Smooth muscle cell of the brain vasculature (primary cell): ENCODE data around the gene IL12RB2.

Source experiments
- DNase-seq: peaks from one replicate; pipeline ENCODE4 v3.0.0-alpha.2; 2012; ENCODE audit warnings: low read depth, low spot score

Gene IL12RB2

DNA sequence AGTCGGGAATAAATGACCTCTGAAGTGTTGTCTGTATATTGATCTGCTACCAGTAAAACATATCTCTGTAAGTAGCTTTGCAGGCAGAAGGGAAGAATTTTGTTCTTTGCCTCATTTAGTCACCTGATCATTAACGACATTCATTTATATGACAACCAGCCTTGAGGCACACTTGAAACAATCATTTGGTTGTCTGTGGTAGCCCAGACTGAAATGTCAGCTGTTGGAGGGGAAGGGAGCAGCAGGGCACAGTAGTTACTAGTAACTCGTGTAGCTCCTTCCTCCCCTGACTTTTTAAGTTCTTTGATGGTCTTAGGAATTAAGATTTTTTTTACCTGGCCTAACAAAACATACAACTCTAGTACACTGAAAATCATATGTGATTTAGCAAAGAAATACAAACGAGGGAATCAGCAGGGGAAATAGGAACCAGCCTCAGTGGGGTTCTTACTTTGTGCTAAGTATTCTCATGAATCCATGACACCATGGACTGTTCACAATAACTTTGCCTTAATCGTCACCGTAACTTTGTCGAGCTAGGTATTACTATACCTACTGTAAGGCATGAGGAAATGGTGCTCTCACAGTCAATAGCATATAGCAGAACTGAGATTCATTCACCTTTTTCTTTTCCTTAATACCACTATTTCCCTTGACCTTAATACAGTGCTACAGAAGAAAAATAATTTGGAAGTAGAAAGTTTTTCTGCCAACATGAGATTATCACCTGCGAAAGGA is 6.4 kb downstream of the IL12RB2 start:
- DNase-seq = no peak

DNA sequence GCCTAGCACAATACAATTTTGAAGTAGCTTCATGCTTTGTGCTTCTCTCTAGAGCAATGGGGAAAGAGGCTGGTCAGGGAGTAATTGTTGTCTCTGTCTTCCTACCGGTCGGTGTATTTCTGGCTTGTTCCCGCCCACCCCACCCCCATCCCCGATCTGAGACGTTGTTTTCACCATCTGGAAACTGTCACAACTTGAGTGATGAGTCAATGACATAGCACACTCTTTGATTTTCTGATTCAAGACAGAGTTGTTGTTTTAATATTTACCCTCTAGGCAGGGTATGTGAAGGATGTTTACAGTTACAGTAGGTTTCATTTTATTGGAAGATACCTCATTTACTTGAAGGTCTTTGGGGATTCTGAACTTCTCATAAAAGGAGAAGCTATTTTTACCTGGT is 7.0 kb downstream of the IL12RB2 start:
- no peak for DNase-seq

DNA sequence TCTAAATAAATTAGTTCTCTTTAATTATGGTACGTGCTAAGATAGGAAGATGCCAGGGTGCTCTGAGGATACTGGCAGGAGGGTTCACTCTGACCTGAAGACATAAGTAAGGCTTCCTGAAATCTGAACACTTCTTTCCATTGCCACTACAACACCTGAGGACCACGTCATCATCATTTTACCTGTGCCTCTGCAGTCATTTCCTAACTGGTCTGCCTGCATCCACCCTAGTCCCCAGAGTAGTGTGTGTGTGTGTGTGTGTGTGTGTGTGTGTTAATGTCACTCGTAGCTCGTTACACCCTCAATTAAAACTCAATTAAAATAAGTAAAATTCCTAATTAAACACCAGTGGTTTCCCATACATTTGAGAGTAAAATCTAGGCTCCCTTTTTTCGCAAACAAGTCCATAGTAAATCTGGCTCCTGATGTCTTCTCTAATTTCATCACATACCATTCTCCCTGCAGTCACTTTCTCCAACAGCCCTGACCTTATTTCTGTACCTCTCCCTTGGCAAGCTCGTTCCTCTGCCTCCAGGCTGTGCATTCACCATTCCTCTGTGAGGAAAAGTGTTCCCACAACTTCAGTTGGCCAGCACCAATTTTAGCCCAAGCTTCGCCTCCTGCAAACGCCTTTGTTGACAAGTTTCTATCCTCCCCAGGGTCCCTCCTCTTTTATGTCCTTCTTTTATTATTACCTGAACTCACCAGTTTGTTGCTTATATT is 8.7 kb downstream of the IL12RB2 start:
- no peak for DNase-seq

DNA sequence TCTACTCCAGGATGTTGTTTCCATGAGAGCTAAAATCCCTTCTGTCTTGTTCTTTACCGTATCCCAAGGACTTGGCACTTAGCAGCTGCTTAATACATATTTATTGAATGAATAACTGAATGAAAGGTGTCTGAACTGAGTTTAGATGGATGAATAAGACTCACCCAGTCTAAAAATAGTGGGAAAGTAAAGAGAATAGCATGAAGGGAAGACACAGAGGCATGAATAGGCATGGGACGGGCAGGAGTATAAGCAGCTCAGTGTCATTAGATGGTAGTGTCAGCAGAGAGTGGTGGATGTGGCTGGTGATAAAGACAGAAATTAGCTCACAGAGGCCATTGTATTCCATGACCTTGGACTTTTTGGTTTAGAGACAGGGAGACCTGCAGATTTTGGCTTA is 9.2 kb downstream of the IL12RB2 start:
- DNase-seq = no peak

DNA sequence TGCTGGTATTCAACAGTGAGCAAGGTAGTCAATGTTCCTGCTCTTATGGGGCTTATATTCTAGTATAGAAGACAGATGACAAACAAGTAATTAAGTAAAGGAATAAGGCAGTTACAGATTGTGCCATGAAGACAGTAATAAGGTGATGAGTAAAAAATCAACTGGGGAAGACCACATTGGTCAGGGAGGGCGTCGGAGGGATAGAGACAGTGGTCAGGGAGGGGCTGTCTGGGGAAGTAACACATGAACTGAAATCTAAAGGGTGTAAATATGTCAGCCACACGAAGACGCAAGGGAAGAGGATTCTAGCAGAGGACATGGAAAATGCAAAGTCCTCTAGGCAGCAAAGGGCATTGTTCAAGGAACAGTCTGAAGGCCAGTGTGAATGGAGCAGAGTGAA is 10.1 kb downstream of the IL12RB2 start:
- no peak for DNase-seq

DNA sequence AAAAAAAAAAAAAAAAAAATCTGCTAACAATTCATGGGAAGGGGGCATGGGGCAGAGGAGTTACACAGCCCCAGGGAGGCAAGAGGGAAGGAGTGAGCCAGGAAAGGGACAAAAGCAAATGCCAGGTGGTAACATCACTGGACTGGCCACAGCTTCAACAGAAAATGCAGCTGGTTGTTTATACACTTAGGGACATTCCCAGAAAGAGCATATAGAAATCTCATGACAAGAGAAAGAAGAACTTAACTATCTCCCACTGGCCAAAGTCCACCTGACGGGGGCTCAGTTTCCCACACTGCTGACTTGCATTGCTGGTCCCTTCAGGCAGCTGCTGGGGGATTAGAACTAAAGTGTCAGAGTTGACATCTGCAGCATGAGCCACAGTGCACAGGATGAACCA is 14.8 kb downstream of the IL12RB2 start:
- DNase-seq = no peak

DNA sequence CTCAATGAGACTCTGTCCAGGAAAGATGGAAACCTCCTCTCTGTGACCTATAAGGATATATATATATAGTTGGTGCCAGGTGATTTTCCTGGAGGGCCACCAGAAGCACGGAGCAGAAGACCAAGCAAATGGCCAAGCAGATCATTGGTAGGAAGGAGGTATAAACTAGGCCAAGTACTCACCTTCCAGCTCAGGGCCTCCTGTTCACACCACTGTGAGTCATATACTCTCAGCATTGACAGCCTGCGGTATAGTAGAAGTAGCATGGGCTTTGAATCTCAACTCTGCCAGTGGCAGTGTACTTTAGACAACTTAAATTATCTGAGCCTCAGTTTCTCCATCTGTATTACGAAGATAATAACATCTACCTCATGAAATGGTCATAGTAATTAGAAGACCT is 15.4 kb downstream of the IL12RB2 start:
- DNase-seq = no peak

DNA sequence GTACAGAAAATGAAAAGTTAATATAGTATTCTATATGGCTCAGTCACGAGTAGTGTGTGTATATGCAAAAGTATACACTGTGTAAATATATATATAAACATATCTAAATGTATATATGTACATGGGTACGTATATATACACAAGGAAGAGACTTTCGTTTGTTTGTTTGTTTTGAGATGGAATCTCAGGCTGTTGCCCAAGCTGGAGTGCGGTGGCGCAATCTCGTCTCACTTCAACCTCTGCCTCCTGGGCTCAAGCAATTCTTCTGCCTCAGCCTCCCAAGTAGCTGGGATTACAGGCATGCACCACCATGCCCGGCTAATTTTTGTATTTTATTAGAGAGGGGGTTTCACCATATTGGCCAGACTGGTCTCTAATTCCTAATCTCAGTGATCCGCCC is 16.4 kb downstream of the IL12RB2 start:
- DNase-seq = no peak

DNA sequence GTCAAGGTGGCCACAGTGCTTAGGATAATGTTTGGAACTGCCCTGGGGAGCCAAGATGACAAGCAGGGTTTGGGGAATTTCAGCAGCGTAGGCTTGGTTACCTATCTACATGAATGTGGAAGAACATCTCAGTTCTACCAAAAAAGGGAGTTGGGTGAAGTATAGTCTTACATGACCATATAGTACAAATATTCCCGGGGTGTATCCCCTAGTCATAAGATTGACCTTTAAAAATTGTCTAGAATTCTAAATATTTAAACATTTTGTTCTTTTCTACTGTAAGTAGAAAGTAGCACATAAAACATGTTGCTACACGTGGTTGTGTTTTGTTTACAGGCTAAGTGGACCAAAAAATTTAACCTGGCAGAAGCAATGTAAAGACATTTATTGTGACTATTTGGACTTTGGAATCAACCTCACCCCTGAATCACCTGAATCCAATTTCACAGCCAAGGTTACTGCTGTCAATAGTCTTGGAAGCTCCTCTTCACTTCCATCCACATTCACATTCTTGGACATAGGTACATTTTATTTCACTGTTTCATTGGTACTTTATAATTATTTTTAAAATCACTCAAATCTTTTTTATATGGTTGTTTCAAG is 20.3 kb downstream of the IL12RB2 start:
- DNase-seq = no peak

DNA sequence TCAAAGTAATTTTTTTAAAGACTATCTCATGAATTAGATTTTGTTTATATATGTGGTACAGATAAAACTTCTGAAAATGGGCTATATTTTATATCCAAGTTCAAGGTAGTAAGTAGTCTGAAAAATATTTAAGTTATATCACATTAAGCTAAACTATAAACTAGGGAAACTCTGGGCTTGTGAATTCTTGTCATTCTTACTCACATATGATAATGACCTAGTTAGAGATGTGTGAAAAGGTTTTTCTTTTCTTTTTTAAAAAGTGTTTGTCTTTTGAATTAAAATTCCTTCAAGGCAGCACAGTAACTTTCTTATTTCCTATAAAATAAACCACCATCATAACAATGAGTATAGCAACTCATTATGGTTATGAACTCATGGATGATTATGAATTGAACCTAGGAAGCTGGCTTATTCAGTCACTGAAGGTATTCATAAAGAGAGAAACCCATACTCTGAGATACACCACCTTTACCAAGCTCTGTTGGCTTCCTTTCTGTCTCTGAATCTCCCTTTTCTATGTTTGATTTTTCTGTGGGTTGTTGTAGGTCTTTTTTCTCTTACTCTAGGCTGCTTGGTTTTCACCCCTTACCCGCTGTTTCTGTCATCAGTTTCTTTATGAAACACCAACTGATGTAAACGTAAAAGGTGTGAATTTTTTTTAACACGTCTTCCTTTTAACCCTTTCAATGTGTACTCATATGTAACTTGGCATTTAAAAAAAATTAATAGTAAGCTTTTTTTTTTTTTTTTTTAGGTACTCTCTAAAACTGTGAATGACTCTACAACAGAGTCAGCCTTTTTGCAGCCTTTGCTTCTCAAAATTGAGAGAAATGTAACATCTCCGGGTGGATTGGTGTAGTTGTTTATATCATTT is 25.2 kb downstream of the IL12RB2 start:
- DNase-seq = no peak

DNA sequence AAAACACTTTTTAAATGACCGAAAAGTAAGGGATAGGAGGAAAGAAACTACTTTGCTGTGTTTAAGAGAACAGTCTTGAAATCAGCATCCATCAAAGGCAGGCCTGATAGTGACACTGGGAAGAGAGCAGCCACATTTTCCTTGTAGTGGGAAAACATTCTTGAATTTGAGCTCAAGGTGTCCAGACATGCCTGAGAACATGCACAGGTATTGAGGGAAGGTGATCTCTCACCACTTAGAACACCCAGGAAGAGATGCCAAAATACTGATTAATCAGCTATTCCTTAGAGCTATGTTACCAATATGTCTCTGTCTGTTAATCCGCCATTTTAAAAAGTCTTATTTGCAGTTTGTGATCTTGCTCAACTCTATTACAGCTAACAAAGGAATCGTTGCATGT is 25.9 kb downstream of the IL12RB2 start:
- DNase-seq = no peak

DNA sequence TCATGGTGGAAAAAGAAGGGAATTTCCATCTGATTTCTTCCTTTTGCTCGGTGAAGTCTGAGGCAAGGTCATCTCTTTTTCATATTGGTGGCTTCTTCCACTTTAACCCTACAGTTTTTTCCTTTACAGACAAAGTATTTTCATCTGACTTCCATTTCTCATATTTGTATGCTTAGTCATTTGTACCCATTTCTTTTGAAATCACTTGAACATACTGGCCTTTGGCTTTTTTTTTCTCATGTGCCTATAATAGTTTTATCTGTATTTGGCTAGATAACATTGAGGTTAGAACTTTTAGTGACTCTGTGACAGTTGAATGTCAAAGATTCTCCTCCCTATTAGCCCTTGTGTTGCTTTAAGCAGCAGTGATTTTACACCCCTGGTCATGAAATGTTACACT is 27.7 kb downstream of the IL12RB2 start:
- DNase-seq = no peak

DNA sequence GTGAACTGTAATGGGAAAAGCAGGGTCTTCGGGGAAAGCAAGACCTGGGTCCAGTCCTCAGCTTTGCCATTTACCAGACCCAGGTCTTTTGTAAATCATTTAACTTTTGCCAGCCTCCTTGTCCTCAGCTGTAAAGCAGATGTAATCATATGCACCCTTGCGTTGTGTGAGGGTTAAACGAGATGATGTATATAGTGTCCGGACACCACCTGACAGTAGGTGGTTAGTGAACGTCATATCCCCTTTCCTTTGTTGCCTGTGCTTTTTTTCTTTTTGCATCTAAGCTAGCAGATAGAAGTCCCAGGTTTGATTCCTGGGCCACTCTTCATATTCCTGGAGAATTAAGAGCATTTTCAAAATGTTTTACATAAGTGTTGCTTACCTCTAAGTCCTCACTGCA is 28.5 kb downstream of the IL12RB2 start:
- DNase-seq = no peak

DNA sequence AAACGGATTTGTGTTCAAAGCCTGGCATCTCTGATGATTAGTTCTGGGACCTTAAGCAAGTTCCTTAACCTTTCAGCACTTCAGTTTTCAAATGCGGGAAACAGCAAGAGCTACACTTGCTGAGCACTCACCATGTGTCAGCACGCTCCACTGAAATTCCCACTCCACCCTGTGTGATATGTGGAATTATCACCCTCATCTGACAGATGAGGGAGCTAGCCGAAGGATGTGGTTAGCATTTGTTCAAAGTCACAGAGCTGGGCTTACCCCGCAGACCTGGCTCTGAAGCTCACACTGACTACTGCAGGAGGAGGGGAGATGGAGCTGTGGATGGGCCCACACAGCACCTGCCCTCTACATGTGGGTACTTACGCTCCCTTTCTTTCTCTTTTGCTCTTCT is 29.1 kb downstream of the IL12RB2 start:
- no peak for DNase-seq

DNA sequence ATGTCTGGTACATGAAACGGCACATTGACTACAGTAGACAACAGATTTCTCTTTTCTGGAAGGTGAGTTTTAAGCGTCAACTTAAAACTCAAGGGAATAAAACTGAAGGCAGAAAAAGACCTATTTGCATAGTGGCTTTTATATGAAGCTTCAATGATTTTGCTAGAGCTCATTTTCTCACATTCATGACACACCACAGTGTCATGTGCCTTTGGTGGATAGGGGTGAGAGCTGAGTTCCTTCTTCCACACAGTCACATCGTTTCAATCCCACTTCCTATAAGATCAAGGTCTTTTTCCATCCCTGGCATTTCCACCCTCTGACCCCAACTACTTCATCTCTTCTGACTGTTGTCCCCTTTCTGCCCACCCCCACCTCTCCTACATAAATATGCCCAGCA is 31.0 kb downstream of the IL12RB2 start:
- no peak for DNase-seq

DNA sequence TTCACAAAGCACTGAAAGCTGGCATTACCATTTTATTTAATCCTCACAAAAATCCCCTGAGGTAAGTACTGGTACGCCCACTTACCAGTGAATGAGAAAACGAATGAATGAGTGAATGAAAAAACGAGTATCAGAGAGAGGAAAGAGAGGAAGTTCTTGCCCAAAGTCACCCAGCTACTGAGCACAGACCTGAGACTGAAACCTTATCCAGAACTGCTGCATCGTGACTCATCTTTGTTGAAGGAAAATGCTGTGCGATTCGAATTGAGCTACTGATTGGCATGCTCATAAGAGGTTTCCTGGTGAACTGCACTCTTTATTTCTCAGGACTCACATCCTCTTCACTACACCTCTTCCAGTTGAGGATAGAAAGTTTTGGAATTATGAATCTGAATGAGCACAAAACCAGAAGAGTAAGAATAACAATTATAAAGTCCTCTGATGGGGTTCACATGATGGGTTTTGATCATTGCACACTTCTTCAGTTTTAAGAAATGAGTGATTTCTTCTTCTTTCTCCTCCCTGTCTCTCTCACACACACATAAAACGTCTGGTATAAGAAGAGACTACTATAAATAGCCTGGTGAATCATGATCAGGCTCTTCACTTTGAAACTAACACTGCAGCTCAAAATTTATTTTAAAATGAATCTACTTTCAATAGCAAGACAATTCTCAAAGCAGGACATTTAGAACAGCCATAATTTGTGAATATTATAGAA is 32.1 kb downstream of the IL12RB2 start:
- peak; percentile 39 for DNase-seq

DNA sequence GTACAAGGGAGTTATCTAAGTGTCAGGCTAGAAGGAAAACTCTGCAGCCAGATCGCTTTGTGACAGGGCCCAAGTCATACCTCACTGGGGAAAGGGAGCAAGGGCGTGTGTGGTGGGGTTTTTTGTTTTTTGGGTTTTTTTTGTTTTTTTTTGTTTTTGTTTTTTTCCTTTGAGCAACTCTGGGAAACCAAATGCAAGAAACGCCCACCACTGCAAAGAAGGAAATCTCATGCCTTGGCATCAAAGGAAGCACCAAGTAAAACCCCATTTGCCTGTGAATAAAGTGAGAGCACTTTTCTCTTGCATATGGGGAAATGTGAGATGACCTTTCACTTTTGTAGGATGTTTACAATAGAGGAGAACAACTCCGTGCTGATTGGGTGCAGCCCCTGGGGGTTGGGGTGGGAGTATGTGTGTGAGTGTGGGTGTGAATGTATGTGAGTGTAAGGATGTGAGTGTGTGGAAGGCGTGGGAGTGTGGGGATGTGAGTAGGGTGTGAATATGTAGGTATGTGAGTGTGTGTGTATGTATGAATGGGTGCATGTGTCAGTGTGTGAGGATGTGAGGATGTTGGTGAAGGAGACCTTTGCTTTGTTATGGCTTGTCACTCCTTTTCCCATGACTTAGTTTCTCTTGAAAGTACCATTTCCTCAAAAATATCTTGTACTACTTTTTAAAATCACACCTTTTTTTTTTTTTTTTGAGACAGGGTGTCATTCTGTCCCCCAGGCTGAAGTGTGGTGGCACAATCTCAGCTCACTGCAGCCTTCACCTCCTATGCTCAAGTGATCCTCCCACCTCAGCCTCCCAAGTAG is 34.6 kb downstream of the IL12RB2 start:
- DNase-seq = no peak

DNA sequence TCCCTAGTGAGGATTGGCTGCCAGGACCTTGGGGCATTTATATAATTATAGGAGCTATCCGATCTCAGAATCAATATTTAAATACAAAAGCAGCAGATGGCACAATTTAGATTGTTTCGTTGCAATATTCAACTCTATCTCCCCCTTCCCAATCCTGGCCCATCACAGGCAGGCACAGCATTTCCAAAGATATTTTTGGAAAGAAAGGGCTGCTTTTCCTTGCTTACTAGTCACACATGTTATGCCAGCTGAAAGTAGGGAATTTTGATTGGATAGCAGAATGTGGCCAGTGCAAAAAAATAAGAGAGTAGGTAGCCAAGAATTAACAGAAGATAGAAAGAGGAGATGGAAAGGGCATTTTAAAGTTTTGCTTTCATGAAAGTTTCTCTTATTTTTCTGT is 37.9 kb downstream of the IL12RB2 start:
- no peak for DNase-seq

DNA sequence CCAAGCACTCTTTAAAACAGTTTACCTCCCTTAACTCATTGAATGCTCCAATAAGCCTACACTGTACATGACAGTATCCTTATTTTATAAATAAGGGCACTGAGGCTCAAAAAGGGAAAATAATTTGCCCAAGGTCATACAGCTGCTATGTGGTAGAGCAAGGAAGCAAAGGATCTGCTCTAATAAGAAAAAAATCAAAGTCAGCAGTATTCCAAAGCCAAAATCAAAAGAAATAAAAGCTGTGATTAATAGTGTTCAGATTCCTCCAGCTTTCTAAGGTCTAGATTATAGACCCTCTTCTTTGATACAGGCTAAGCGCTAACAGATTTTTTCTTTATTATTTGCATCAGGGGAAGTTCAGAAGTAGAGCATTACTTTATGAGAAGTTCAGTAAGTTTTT is 39.3 kb downstream of the IL12RB2 start:
- DNase-seq = no peak

DNA sequence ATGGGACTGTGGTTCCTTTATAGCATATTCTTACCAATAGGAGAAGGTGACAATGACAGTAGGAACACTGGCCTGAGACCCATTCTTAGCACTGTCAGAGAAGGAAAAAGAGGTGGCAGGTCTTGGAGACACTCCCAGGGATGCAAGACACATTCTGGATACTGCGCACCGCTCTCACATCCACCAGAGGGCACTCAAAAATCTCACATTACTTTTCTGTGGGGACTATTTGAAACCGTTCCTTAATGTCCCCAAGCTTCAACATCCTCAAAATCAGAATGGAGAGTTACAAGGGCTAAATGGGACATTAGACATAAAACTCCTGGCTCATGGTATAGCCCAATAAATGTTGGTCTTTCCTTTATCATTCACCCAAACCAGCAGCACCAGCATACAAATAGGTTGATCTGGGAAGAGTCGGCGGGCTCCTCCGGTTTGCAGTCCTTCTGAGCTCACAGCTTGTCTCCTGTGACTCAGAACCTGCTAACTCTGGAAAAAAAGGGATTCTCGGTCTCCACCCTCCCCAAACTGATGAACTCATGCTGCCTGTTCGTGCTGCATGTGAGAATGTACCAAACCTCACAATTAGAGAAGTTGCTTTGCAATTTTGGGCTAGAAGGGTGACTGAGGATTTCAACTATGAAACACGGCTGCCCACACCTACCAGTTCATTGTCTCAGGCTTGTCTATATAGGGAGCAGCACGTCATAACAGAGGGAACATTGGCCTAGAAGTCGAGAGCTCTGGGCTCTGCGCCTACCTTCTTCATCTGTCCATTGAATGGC is 40.2 kb downstream of the IL12RB2 start:
- peak; percentile 45 for DNase-seq
